GM19452 (cell line): ENCODE data around the gene KCNAB2.

Experiments used
- ATAC-seq: cut with Tn5 transposase; IDR thresholded peaks from one replicate; pipeline ENCODE4 v1.9.1; 2021; ENCODE audit not compliant: unreplicated experiment

Gene KCNAB2

GRCh38 chr1:6124746-6125365 is 79.2 kb downstream of the KCNAB2 start:
- ATAC-seq: no peak

- ATAC-seq: no peak
Measured at GRCh38 chr1:6125366-6125765, 79.7 kb downstream of the KCNAB2 start.

- ATAC-seq: no peak
Measured at GRCh38 chr1:6126028-6126427, 80.3 kb downstream of the KCNAB2 start.

GRCh38 chr1:6126521-6127067 is 80.9 kb downstream of the KCNAB2 start:
- ATAC-seq: no peak

- no peak for ATAC-seq
Measured at GRCh38 chr1:6127587-6128163, 82.0 kb downstream of the KCNAB2 start.

GRCh38 chr1:6128276-6129081 is 82.8 kb downstream of the KCNAB2 start:
- no peak for ATAC-seq

GRCh38 chr1:6129313-6129712 is 83.6 kb downstream of the KCNAB2 start:
- ATAC-seq: no peak

GRCh38 chr1:6130036-6130435 is 84.3 kb downstream of the KCNAB2 start:
- no peak for ATAC-seq

GRCh38 chr1:6130596-6130995 is 84.9 kb downstream of the KCNAB2 start:
- no peak for ATAC-seq

GRCh38 chr1:6131561-6131960 is 85.9 kb downstream of the KCNAB2 start:
- ATAC-seq: no peak

GRCh38 chr1:6133146-6133895 is 87.6 kb downstream of the KCNAB2 start:
- ATAC-seq: no peak

- no peak for ATAC-seq
Measured at GRCh38 chr1:6134206-6134605, 88.5 kb downstream of the KCNAB2 start.

GRCh38 chr1:6134741-6135510 is 89.2 kb downstream of the KCNAB2 start:
- ATAC-seq: no peak

GRCh38 chr1:6136516-6137220 is 91.0 kb downstream of the KCNAB2 start:
- no peak for ATAC-seq

- ATAC-seq: no peak
Measured at GRCh38 chr1:6137758-6138157, 92.1 kb downstream of the KCNAB2 start.

GRCh38 chr1:6140413-6140812 is 94.7 kb downstream of the KCNAB2 start:
- no peak for ATAC-seq

- no peak for ATAC-seq
Measured at GRCh38 chr1:6141592-6141991, 95.9 kb downstream of the KCNAB2 start.

- ATAC-seq: no peak
Measured at GRCh38 chr1:6142036-6142621, 96.4 kb downstream of the KCNAB2 start.

GRCh38 chr1:6142734-6143133 is 97.0 kb downstream of the KCNAB2 start:
- no peak for ATAC-seq

GRCh38 chr1:6143395-6143794 is 97.7 kb downstream of the KCNAB2 start:
- ATAC-seq: no peak
